GM23338 (cell line): ENCODE measurements around the gene HRH2. TPM values are rescaled to one million over a fixed set of nuclear protein-coding genes. Genes with fewer than 3 reads are reported as not detected.

Source experiments
- ATAC-seq: fragments of 200-7000 bp; cut with Tn5 transposase; 3 replicates; pipeline ENCODE4 v1.9.1; 2020
- DNase-seq: peaks from one replicate; pipeline ENCODE4 v3.0.0-alpha.2; 2015; ENCODE audit warnings: low spot score
- H2AFZ ChIP-seq: fragments of 200-600 bp; sonication (generic); 2 replicates; pipeline ENCODE4 v1.8.0; 2016; ENCODE audit warnings: antibody characterized with exemption, mild to moderate bottlenecking, moderate library complexity
- H3F3A ChIP-seq: fragments of 200-600 bp; sonication (generic); replicated peaks from 2 replicates; pipeline ENCODE4 v1.8.0; 2017; ENCODE audit warnings: antibody characterized with exemption, mixed run types, low read depth
- H3K27ac ChIP-seq: fragments of 200-600 bp; sonication (generic); 2 replicates; pipeline ENCODE4 v1.6.1; 2016; ENCODE audit warnings: low read depth
- H3K27me3 ChIP-seq: fragments of 200-600 bp; sonication (generic); 2 replicates; pipeline ENCODE4 v1.8.0; 2016; ENCODE audit warnings: mild to moderate bottlenecking, mixed run types, moderate library complexity; ENCODE audit not compliant: insufficient read depth
- H3K36me3 ChIP-seq: fragments of 200-600 bp; sonication (generic); 2 replicates; pipeline ENCODE4 v1.8.0; 2016; ENCODE audit warnings: mild to moderate bottlenecking; ENCODE audit not compliant: insufficient read depth
- H3K4me1 ChIP-seq: fragments of 200-600 bp; sonication (generic); 2 replicates; pipeline ENCODE4 v1.8.0; 2016; ENCODE audit warnings: mild to moderate bottlenecking, moderate library complexity; ENCODE audit not compliant: insufficient read depth
- H3K4me2 ChIP-seq: fragments of 200-600 bp; sonication (generic); 2 replicates; pipeline ENCODE4 v1.7.1; 2017; ENCODE audit warnings: mixed run types
- H3K4me3 ChIP-seq: fragments of 200-600 bp; sonication (generic); 2 replicates; pipeline ENCODE4 v1.6.1; 2016; ENCODE audit warnings: mixed run types
- H3K79me2 ChIP-seq: fragments of 200-600 bp; sonication (generic); replicated peaks from 2 replicates; pipeline ENCODE4 v1.8.0; 2017; ENCODE audit warnings: mild to moderate bottlenecking; ENCODE audit not compliant: insufficient read depth
- H3K9me2 ChIP-seq: fragments of 200-600 bp; sonication (generic); 2 replicates; pipeline ENCODE4 v1.8.0; 2017; ENCODE audit not compliant: insufficient read depth
- H4K20me1 ChIP-seq: fragments of 200-600 bp; sonication (generic); replicated peaks from 2 replicates; pipeline ENCODE4 v1.8.0; 2017; ENCODE audit warnings: mild to moderate bottlenecking; ENCODE audit not compliant: insufficient read depth
- H3K27ac Mint-ChIP-seq: 2 replicates; pipeline ENCODE4 v1.8.0; 2020; ENCODE audit warnings: inconsistent platforms, mild to moderate bottlenecking, moderate library complexity, mixed read lengths
- H3K27me3 Mint-ChIP-seq: 3 replicates; pipeline ENCODE4 v1.8.0; 2022; ENCODE audit warnings: low read depth, mild to moderate bottlenecking, moderate library complexity, mixed read lengths, inconsistent platforms; ENCODE audit not compliant: insufficient read depth, poor library complexity
- H3K36me3 Mint-ChIP-seq: 3 replicates; pipeline ENCODE4 v1.8.0; 2021; ENCODE audit warnings: low read depth, mild to moderate bottlenecking, inconsistent platforms, moderate library complexity, mixed read lengths
- H3K4me1 Mint-ChIP-seq: 3 replicates; pipeline ENCODE4 v1.8.0; 2020; ENCODE audit warnings: mild to moderate bottlenecking, inconsistent platforms, mixed read lengths
- H3K4me3 Mint-ChIP-seq: 3 replicates; pipeline ENCODE4 v1.8.0; 2021; ENCODE audit warnings: moderate library complexity, mild to moderate bottlenecking, inconsistent platforms, mixed read lengths
- H3K9me3 Mint-ChIP-seq: 3 replicates; pipeline ENCODE4 v1.8.0; 2020; ENCODE audit warnings: moderate library complexity, mild to moderate bottlenecking, inconsistent platforms, mixed read lengths
- CTCF ChIP-seq, 2 experiments: fragments of 200-600 bp in 1 of 2; sonication (generic) in 1 of 2; conservative IDR thresholded peaks; 2 replicates each; pipeline versions ENCODE4 v1.5.1 to v1.6.1; 2016 to 2017; ENCODE audit warnings: antibody characterized with exemption in 2 of 2, low read depth in 2 of 2, mild to moderate bottlenecking in 2 of 2, moderate library complexity in 1 of 2
- ETS1 ChIP-seq: IDR thresholded peaks from 2 replicates; pipeline ENCODE4 v1.6.1; 2016; ENCODE audit warnings: antibody characterized with exemption
- EZH2 ChIP-seq: fragments of 200-600 bp; sonication (generic); IDR thresholded peaks from one replicate; pipeline ENCODE4 v1.8.0; 2017; ENCODE audit warnings: antibody characterized with exemption, mild to moderate bottlenecking, low read depth; ENCODE audit not compliant: unreplicated experiment
- EZH2phosphoT487 ChIP-seq: fragments of 200-600 bp; sonication (generic); IDR thresholded peaks from one replicate; pipeline ENCODE4 v1.8.1; 2018; ENCODE audit warnings: antibody characterized with exemption; ENCODE audit not compliant: unreplicated experiment
- JUNB ChIP-seq: IDR thresholded peaks from one replicate; pipeline ENCODE4 v1.6.1; 2016; ENCODE audit warnings: antibody characterized with exemption; ENCODE audit not compliant: unreplicated experiment
- NANOG ChIP-seq: IDR thresholded peaks from 2 replicates; pipeline ENCODE4 v1.6.1; 2016; ENCODE audit warnings: antibody characterized with exemption, borderline replicate concordance
- POLR2AphosphoS5 ChIP-seq: IDR thresholded peaks from 2 replicates; pipeline ENCODE4 v1.6.1; 2016; ENCODE audit warnings: antibody characterized with exemption, low read depth
- ZNF114 ChIP-seq: fragments of 250-450 bp; sonication (Bioruptor Pico); IDR thresholded peaks from 2 replicates; pipeline ENCODE4 v1.5.0; 2020; ENCODE audit warnings: mild to moderate bottlenecking, moderate library complexity
- ZNF331 ChIP-seq: fragments of 250-450 bp; sonication (Bioruptor Pico); IDR thresholded peaks from 2 replicates; pipeline ENCODE4 v1.5.0; 2020; ENCODE audit warnings: low read depth, mild to moderate bottlenecking, moderate library complexity
- polyA plus RNA-seq: library from polyadenylated mRNA; unstranded; fragments of >200 nt; fragmentation: Nextera tagmentation; extraction: Ambion mirVana; gene quantifications from 2 replicates; pipeline ENCODE4 v1.2.1, GENCODE V29; 2016
- total RNA-seq: library from RNA; depleted of rRNA; stranded (reverse); fragments of >200 nt; shearing (Covaris generic); gene quantifications from 2 replicates; pipeline ENCODE4 v1.2.3, GENCODE V29; 2014
- TF ChIP-seq, protein P1 (sequence below): IDR thresholded peaks from one replicate; pipeline ENCODE4 v1.6.1; 2018; ENCODE audit warnings: antibody characterized with exemption; ENCODE audit not compliant: unreplicated experiment

The HRH2 gene
- total and polyA plus RNA-seq, 2 experiments from 2014 or later = 6.8 to 7.0 TPM

DNA sequence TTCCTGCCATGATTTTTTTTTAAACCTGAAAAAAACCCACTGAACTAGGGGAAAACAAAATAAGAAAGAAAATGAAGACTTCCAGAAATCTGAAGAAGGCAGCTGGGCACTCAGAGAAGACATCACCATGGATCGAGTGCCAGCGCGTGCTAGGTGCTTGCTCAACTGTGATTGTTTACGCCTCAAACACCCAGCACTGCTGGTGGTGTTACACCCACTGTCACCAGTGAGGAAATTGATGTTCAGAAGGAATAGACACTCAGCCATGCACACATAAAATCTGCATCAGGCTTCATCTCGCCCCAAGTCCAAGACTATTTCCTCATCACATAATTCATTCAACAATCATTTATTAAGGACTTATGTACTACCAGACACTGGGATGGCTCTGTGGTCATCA is 82.1 kb downstream of the HRH2 start:
- peaks cover 4% of the 10 kb centered on the region for H3K27me3 Mint-ChIP-seq
- no peak for ATAC-seq
- Histone ChIP-seq H3K27me3 (no peaks in the 10 kb centered on the region), H3K79me2 (no peaks in the 10 kb centered on the region), H3K27ac (no peak overlapping the region), H3K9me2 (no peaks in the 10 kb centered on the region), H3K4me2 (no peak overlapping the region), H3K4me3 (no peak overlapping the region), H2AFZ (no peak overlapping the region), H3K36me3 (no peaks in the 10 kb centered on the region), H3F3A (no peaks in the 10 kb centered on the region), H3K4me1 (no peaks in the 10 kb centered on the region), H4K20me1 (no peaks in the 10 kb centered on the region)
- H3K9me3 Mint-ChIP-seq = no peaks in the 10 kb centered on the region
- no peak overlapping the region for H3K4me3 Mint-ChIP-seq
- H3K27ac Mint-ChIP-seq = no peak overlapping the region
- H3K4me1 Mint-ChIP-seq = peaks cover 4% of the 10 kb centered on the region; the same call in 2 of the 3 replicates
- DNase-seq = no peak
- H3K36me3 Mint-ChIP-seq = no peaks in the 10 kb centered on the region
- TF ChIP-seq EZH2 (no peak), ZNF114 (CRISPR knock-in tag) (no peak)

DNA sequence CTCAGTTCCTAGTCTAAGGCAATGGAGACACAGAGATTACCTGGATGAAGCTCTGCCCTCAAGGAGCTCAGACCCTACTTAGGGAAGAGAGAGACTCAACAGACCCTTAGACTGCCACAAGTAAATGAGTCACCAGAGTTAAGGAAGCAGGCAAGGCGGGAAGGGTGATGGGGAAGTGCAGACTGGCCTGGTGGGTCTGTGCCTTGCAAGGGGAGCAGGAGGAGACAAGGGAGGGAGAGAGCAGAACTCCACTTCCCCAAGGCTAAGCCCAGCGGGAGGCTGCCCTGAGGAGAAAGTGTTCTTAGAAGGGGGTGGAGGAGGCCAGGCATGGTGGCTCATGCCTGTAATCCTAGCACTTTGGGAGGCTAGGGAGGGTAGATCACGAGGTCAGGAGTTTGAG is 83.7 kb downstream of the HRH2 start:
- Histone ChIP-seq H3K36me3 (no peaks in the 10 kb centered on the region), H3K9me2 (no peaks in the 10 kb centered on the region), H4K20me1 (no peaks in the 10 kb centered on the region), H3K79me2 (no peaks in the 10 kb centered on the region), H3K4me2 (no peak overlapping the region), H3F3A (no peaks in the 10 kb centered on the region), H3K4me3 (no peak overlapping the region), H3K27me3 (no peaks in the 10 kb centered on the region), H3K27ac (no peak overlapping the region), H2AFZ (no peak overlapping the region), H3K4me1 (no peaks in the 10 kb centered on the region)
- DNase-seq (no peak), ATAC-seq (no peak)
- Mint-ChIP-seq H3K4me3 (no peak overlapping the region), H3K27ac (no peak overlapping the region), H3K9me3 (no peaks in the 10 kb centered on the region), H3K27me3 (peaks cover 4% of the 10 kb centered on the region), H3K4me1 (peaks cover 4% of the 10 kb centered on the region; the same call in 2 of the 3 replicates), H3K36me3 (no peaks in the 10 kb centered on the region)
- TF ChIP-seq, protein P1, sequence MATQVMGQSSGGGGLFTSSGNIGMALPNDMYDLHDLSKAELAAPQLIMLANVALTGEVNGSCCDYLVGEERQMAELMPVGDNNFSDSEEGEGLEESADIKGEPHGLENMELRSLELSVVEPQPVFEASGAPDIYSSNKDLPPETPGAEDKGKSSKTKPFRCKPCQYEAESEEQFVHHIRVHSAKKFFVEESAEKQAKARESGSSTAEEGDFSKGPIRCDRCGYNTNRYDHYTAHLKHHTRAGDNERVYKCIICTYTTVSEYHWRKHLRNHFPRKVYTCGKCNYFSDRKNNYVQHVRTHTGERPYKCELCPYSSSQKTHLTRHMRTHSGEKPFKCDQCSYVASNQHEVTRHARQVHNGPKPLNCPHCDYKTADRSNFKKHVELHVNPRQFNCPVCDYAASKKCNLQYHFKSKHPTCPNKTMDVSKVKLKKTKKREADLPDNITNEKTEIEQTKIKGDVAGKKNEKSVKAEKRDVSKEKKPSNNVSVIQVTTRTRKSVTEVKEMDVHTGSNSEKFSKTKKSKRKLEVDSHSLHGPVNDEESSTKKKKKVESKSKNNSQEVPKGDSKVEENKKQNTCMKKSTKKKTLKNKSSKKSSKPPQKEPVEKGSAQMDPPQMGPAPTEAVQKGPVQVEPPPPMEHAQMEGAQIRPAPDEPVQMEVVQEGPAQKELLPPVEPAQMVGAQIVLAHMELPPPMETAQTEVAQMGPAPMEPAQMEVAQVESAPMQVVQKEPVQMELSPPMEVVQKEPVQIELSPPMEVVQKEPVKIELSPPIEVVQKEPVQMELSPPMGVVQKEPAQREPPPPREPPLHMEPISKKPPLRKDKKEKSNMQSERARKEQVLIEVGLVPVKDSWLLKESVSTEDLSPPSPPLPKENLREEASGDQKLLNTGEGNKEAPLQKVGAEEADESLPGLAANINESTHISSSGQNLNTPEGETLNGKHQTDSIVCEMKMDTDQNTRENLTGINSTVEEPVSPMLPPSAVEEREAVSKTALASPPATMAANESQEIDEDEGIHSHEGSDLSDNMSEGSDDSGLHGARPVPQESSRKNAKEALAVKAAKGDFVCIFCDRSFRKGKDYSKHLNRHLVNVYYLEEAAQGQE = no peak
- TF ChIP-seq CTCF (conservative IDR thresholded peaks at IDR 0.05; ENCODE audit: low read depth in 2 of 2) (no peak), JUNB (no peak), ZNF331 (no peak), ZNF114 (CRISPR knock-in tag) (no peak), EZH2phosphoT487 (no peak), ETS1 (no peak), NANOG (no peak), POLR2AphosphoS5 (no peak)
